A673 (cell line): ENCODE data around the gene IL21R. TPM values are rescaled to one million over a fixed set of nuclear protein-coding genes. Genes with fewer than 3 reads are reported as not detected.

Source experiments
- BruUV-seq: library from RNA; stranded (reverse); fragments of 400-500 nt; replicated peaks from 2 replicates; lab custom pipeline; 2021; lab: Mats Ljungman, UMichigan
- CTCF ChIA-PET: fragments of 300-600 bp; sonication (Branson Sonifier 250); formaldehyde crosslinking; loops from one replicate; lab custom pipeline; 2022; ENCODE audit warnings: antibody characterized with exemption; lab: Charles Lee
- POLR2A ChIA-PET: fragments of 300-600 bp; sonication (Branson Sonifier 250); formaldehyde crosslinking; loops from one replicate; lab custom pipeline; 2022; ENCODE audit warnings: antibody characterized with exemption; ENCODE audit not compliant: low non-redundant PET; lab: Charles Lee
- DNase-seq: peaks from one replicate; pipeline ENCODE4 v3.0.0-alpha.2; 2015; ENCODE audit warnings: low spot score
- H3K27ac ChIP-seq: fragments of 200-600 bp; sonication (generic); 2 replicates; pipeline ENCODE4 v1.5.1; 2016; ENCODE audit warnings: mixed run types, low read depth, mild to moderate bottlenecking, mixed read lengths, antibody characterized with exemption, low read length; ENCODE audit not compliant: poor library complexity, severe bottlenecking
- H3K27me3 ChIP-seq: fragments of 200-600 bp; sonication (generic); replicated peaks from 2 replicates; pipeline ENCODE4 v1.6.1; 2017; ENCODE audit warnings: mixed run types, low read depth, mild to moderate bottlenecking, mixed read lengths, antibody characterized with exemption, low read length; ENCODE audit not compliant: insufficient read depth, poor library complexity
- H3K36me3 ChIP-seq: fragments of 200-600 bp; sonication (generic); 2 replicates; pipeline ENCODE4 v1.6.1; 2016; ENCODE audit warnings: mixed run types, mild to moderate bottlenecking, mixed read lengths, antibody characterized with exemption, low read length; ENCODE audit not compliant: insufficient read depth, poor library complexity, severe bottlenecking
- H3K4me1 ChIP-seq: fragments of 200-600 bp; sonication (generic); 2 replicates; pipeline ENCODE4 v1.6.1; 2017; ENCODE audit warnings: mixed run types, mild to moderate bottlenecking, mixed read lengths, antibody characterized with exemption, low read length; ENCODE audit not compliant: insufficient read depth, poor library complexity, severe bottlenecking
- H3K4me3 ChIP-seq: fragments of 200-600 bp; sonication (generic); 2 replicates; pipeline ENCODE4 v1.5.1; 2016; ENCODE audit warnings: low read depth, mixed run types, mild to moderate bottlenecking, mixed read lengths, low read length; ENCODE audit not compliant: poor library complexity, severe bottlenecking
- H3K9me3 ChIP-seq: fragments of 200-600 bp; sonication (generic); 2 replicates; pipeline ENCODE4 v1.6.1; 2016; ENCODE audit warnings: mixed run types, low read depth, mild to moderate bottlenecking, mixed read lengths, antibody characterized with exemption, low read length; ENCODE audit not compliant: poor library complexity, severe bottlenecking
- EZH2 ChIP-seq: fragments of 200-600 bp; sonication (generic); IDR thresholded peaks from 2 replicates; pipeline ENCODE4 v1.6.1; 2017; ENCODE audit warnings: borderline replicate concordance, low read depth, mild to moderate bottlenecking, mixed read lengths, antibody characterized with exemption, low read length; ENCODE audit not compliant: poor library complexity, severe bottlenecking
- intact Hi-C: fragments of 100-400 bp; cut with micrococcal nuclease; formaldehyde crosslinking; loops from one replicate; pipeline ENCODE4 v1.10.0; 2022; ENCODE audit not compliant: unreplicated experiment
- total RNA-seq: library from RNA; stranded (reverse); gene quantifications from 2 replicates; pipeline ENCODE4 v1.2.3, GENCODE V29; 2021
- TF ChIP-seq, protein P1 (sequence below): fragments of 300-800, 200-600 bp; sonication (generic); conservative IDR thresholded peaks from 2 replicates; pipeline ENCODE4 v1.5.1; 2017; ENCODE audit warnings: low read depth, mild to moderate bottlenecking, antibody characterized with exemption, low read length, moderate library complexity, mixed read lengths

The IL21R gene
- total RNA-seq, 1 experiment from 2014 or later: 0.19 TPM

- POLR2A ChIA-PET: no interaction called here
Observed at GRCh38 chr16:27405546-27406451, 3.8 kb downstream of the IL21R start.

GRCh38 chr16:27406511-27407128, 4.6 kb downstream of the IL21R start:
- Histone ChIP-seq H3K27ac (no peak overlapping the region), H3K36me3 (no peaks in the 10 kb centered on the region), H3K27me3 (no peaks in the 10 kb centered on the region), H3K4me1 (peaks cover 7% of the 10 kb centered on the region), H3K9me3 (no peaks in the 10 kb centered on the region), H3K4me3 (no peak overlapping the region)
- no peak for TF ChIP-seq EZH2
- TF ChIP-seq, protein P1, sequence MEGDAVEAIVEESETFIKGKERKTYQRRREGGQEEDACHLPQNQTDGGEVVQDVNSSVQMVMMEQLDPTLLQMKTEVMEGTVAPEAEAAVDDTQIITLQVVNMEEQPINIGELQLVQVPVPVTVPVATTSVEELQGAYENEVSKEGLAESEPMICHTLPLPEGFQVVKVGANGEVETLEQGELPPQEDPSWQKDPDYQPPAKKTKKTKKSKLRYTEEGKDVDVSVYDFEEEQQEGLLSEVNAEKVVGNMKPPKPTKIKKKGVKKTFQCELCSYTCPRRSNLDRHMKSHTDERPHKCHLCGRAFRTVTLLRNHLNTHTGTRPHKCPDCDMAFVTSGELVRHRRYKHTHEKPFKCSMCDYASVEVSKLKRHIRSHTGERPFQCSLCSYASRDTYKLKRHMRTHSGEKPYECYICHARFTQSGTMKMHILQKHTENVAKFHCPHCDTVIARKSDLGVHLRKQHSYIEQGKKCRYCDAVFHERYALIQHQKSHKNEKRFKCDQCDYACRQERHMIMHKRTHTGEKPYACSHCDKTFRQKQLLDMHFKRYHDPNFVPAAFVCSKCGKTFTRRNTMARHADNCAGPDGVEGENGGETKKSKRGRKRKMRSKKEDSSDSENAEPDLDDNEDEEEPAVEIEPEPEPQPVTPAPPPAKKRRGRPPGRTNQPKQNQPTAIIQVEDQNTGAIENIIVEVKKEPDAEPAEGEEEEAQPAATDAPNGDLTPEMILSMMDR: no peak
- ChIA-PET POLR2A (interaction anchor here (0.7 kb wide), 1 partner anchor 542 kb away, joined by 3 read pairs; no protein-coding TSS in a partner anchor), CTCF (no interaction called here)
- DNase-seq: no peak
- intact Hi-C loops: no loop called here
- no TSS peak for BruUV-seq

More at GRCh38 chr16:27405546-27406451, 3.8 kb downstream of the IL21R start:
- no peaks in the 10 kb centered on the region for H3K9me3 ChIP-seq
- CTCF ChIA-PET: no interaction called here
- H3K36me3 ChIP-seq: no peaks in the 10 kb centered on the region
- H3K27me3 ChIP-seq: no peaks in the 10 kb centered on the region
- no TSS peak for BruUV-seq
- peaks cover 7% of the 10 kb centered on the region for H3K4me1 ChIP-seq
- intact Hi-C loops: no loop called here
- no peak for DNase-seq
- H3K4me3 ChIP-seq: no peak overlapping the region
- H3K27ac ChIP-seq: no peak overlapping the region
- TF ChIP-seq EZH2: no peak
- TF ChIP-seq, protein P1: no peak

DNA sequence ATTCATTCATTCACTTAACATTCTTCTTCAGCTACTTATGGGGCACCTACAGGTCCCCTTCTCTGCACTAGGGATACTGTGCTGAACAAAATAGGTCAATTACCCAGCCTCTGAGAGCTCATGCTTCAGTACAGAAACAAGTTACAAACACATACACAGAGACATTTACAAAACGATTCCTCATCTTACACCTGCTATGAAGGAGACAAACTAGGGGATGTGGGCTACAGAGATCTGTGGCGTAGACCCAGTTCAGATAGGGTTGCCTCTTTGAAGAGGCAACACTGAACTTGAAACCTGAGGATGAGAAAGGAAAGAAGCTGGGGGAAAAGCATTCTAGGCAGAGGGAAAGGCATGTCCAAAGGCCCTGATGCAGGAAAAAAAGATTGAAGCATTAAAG, 5.2 kb downstream of the IL21R start:
- TF ChIP-seq, protein P1: no peak
- TF ChIP-seq EZH2: no peak
- ChIA-PET CTCF (no interaction called here), POLR2A (interaction anchor here (0.7 kb wide), 1 partner anchor 542 kb away, joined by 3 read pairs; no protein-coding TSS in a partner anchor)
- intact Hi-C loops: no loop called here
- H3K4me1 ChIP-seq: peaks cover 5% of the 10 kb centered on the region
- no peak overlapping the region for H3K27ac ChIP-seq
- no peaks in the 10 kb centered on the region for H3K27me3 ChIP-seq
- H3K4me3 ChIP-seq: no peak overlapping the region
- no peaks in the 10 kb centered on the region for H3K9me3 ChIP-seq
- BruUV-seq: no TSS peak
- DNase-seq: no peak
- no peaks in the 10 kb centered on the region for H3K36me3 ChIP-seq
